Measurements from ENCODE around the gene FAM162B. TPM values are rescaled to one million over a fixed set of nuclear protein-coding genes. Genes with fewer than 3 reads are reported as not detected.

The FAM162B gene
- total RNA-seq, 1 experiment from 2014 or later: 2.1 TPM

- Mint-ChIP-seq H3K4me1 (peaks cover 2 to 4% of the 10 kb centered on the region in 2 experiments; a peak in 1 of 4 replicates), H3K27ac (peak overlapping the region in 1 of 3 experiments; percentile 31; a peak in 1 of 7 replicates), H3K9me3 (peaks cover 2 to 11% of the 10 kb centered on the region in 2 experiments; a peak in 2 of 5 replicates), H3K27me3 (ENCODE audit: low read depth) (no peaks in the 10 kb centered on the region), H3K36me3 (ENCODE audit: insufficient read depth in 1 of 3, low read depth in 3 of 3) (peaks cover 33 to 71% (median 64%) of the 10 kb centered on the region in 3 experiments), H3K4me3 (no peak overlapping the region)
- no peaks in the 10 kb centered on the region for H3K4me1 ChIP-seq (ENCODE audit: insufficient read depth, low read length)
- H3K79me1 ChIP-seq (ENCODE audit: insufficient read depth, low read depth, low read length, poor library complexity, severe bottlenecking): no peaks in the 10 kb centered on the region
- H2BK5ac ChIP-seq (ENCODE audit: insufficient read length, low read length): no peak overlapping the region
- no peak overlapping the region for H2AK5ac ChIP-seq (ENCODE audit: insufficient read length, low read length)
- H3K23ac ChIP-seq (ENCODE audit: insufficient read length, low read depth, low read length): no peak overlapping the region
- no peaks in the 10 kb centered on the region for H3K9me3 ChIP-seq (ENCODE audit: control insufficient read depth, low read depth, low read length)
- H3K18ac ChIP-seq (ENCODE audit: insufficient read length, low read depth, low read length): no peak overlapping the region
- H3K9ac ChIP-seq (ENCODE audit: extremely low read depth, insufficient read length, low read length): no peak overlapping the region
- H2BK120ac ChIP-seq (ENCODE audit: low read depth, low read length, poor library complexity, severe bottlenecking): no peak overlapping the region
- WGBS (ENCODE audit: extremely low coverage, insufficient read length, low lambda C conversion rate): no CpG with 5 or more reads among the region's 2 CpGs
- H3K4me2 ChIP-seq (ENCODE audit: insufficient read depth, insufficient read length, low read length): no peak overlapping the region
- no peak overlapping the region for H4K91ac ChIP-seq (ENCODE audit: insufficient read length, low read depth, low read length)
- H3K14ac ChIP-seq (ENCODE audit: insufficient read depth, low read length): no peak overlapping the region
- H3T11ph ChIP-seq (ENCODE audit: low read length): no peak overlapping the region
- no peak overlapping the region for H2BK12ac ChIP-seq (ENCODE audit: insufficient read length, low read depth, low read length)
- no peak for DNase-seq
- H4K20me1 ChIP-seq (ENCODE audit: control insufficient read depth, insufficient read depth, insufficient read length): no peaks in the 10 kb centered on the region
- H3K79me2 ChIP-seq (ENCODE audit: insufficient read depth, low read length): no peaks in the 10 kb centered on the region
- no peak overlapping the region for H2BK15ac ChIP-seq (ENCODE audit: low read depth, low read length)
- no peak overlapping the region for H4K5ac ChIP-seq (ENCODE audit: insufficient read length, low read depth, low read length)
- H3K27ac ChIP-seq (ENCODE audit: insufficient read length, low read depth, low read length): no peak overlapping the region
- no peak for TF ChIP-seq CTCF (conservative IDR thresholded peaks at IDR 0.05)
- H4K8ac ChIP-seq (replicated peaks; ENCODE audit: insufficient read length, low read depth, low read length): no peak overlapping the region
- H3K56ac ChIP-seq (ENCODE audit: insufficient read length, low read depth, low read length): no peak overlapping the region
- no peaks in the 10 kb centered on the region for H3K23me2 ChIP-seq (ENCODE audit: insufficient read length, low read depth, low read length, poor library complexity, severe bottlenecking)
- no peaks in the 10 kb centered on the region for H3K27me3 ChIP-seq (ENCODE audit: insufficient read depth, low read length)
- no peak overlapping the region for H3K4ac ChIP-seq (ENCODE audit: low read depth, low read length)
- no peak overlapping the region for H2AFZ ChIP-seq (ENCODE audit: low read length)
- no peak overlapping the region for H2BK20ac ChIP-seq (ENCODE audit: low read depth, low read length, poor library complexity, severe bottlenecking)
These were observed 50.8 kb downstream of the FAM162B start for GRCh38 chr6:116714761-116715160.
